Kidney (tissue), 14 donors: ENCODE measurements around the gene ARMC12. TPM values are rescaled to one million over a fixed set of nuclear protein-coding genes. Genes with fewer than 3 reads are reported as not detected.

Experiments
- DNase-seq, 5 donors: peaks; one replicate each; pipeline ENCODE4 v3.0.0-alpha.2; 2013 to 2020
- FAIRE-seq: peaks from 2 replicates; lab custom pipeline; 2012; peaks lifted over from hg19 to GRCh38; lab: Jason Lieb, UNC
- H3K27ac ChIP-seq, 2 donors: one replicate each; pipeline ENCODE4 v1.7.0; 2013; ENCODE audit warnings: low read depth in 2 of 2, low read length in 2 of 2, inconsistent platforms in 1 of 2
- H3K27me3 ChIP-seq: one replicate; pipeline ENCODE4 v1.7.1; 2013; ENCODE audit warnings: low read length, inconsistent platforms; ENCODE audit not compliant: control insufficient read depth, insufficient read depth
- H3K36me3 ChIP-seq, 3 donors: one replicate each; pipeline versions ENCODE4 v1.7.0 to v1.7.1; 2013; ENCODE audit warnings: low read length in 3 of 3, control low read depth in 1 of 3, inconsistent platforms in 1 of 3; ENCODE audit not compliant: insufficient read depth in 3 of 3, control insufficient read depth in 2 of 3
- H3K4me1 ChIP-seq, 3 donors: one replicate each; pipeline versions ENCODE4 v1.7.0 to v1.7.1; 2013; ENCODE audit warnings: low read length in 3 of 3, inconsistent platforms in 1 of 3, low read depth in 1 of 3; ENCODE audit not compliant: control insufficient read depth in 2 of 3, insufficient read depth in 2 of 3
- H3K4me3 ChIP-seq, 3 donors: one replicate each; pipeline versions ENCODE4 v1.7.0 to v1.8.1; 2013; ENCODE audit warnings: low read length in 3 of 3, control low read depth in 1 of 3, inconsistent platforms in 1 of 3
- H3K9ac ChIP-seq, 3 donors: one replicate each; pipeline versions ENCODE4 v1.7.0 to v1.7.1; 2013; ENCODE audit warnings: low read length in 3 of 3, control low read depth in 1 of 3, inconsistent platforms in 1 of 3
- H3K9me3 ChIP-seq, 3 donors: one replicate each; pipeline versions ENCODE4 v1.7.0 to v1.7.1; 2013; ENCODE audit warnings: low read length in 3 of 3, control low read depth in 1 of 3, inconsistent platforms in 1 of 3; ENCODE audit not compliant: control insufficient read depth in 2 of 3, insufficient read depth in 1 of 3
- intact Hi-C: fragments of 100-400 bp; cut with DNase I; formaldehyde crosslinking; loops from one replicate; pipeline ENCODE4 v1.11.1; 2022
- polyA plus RNA-seq: library from polyadenylated mRNA; stranded (reverse); fragments of 350-450 nt; fragmentation: Illumina TruSeq; extraction: RNeasy Lipid Tissue Mini Kit (QIAGEN cat#74804); gene quantifications from one replicate; pipeline ENCODE4 v1.2.3, GENCODE V29; 2014; ENCODE audit warnings: low read depth, low replicate concordance; ENCODE audit not compliant: insufficient read depth
- total RNA-seq: library from RNA; stranded (reverse); fragmentation: NEBNext Ultra II Directional; extraction: Animal tissue kit (Norgen Biotek cat#: 25700); gene quantifications from one replicate; pipeline ENCODE4 v1.2.1, GENCODE V29; 2021
- TF ChIP-seq, protein P1 (sequence below): IDR thresholded peaks from 3 replicates; pipeline ENCODE4 v1.5.1; 2012; ENCODE audit warnings: mild to moderate bottlenecking, moderate library complexity, borderline replicate concordance; ENCODE audit not compliant: insufficient read depth; ENCODE audit errors: extremely low read depth
- donor health status: control.
- donor health status: control.
- donor health status: control.
- donor health status: control.
- donor health status: control.
- donor health status: DM: yes; HTN: yes; CAD: no.
- donor health status: Normal renal cell carcinoma (clear cell type).

The ARMC12 gene
- total and polyA plus RNA-seq, 2 donors from 2014 or later: 0.47 to 0.69 TPM

DNA sequence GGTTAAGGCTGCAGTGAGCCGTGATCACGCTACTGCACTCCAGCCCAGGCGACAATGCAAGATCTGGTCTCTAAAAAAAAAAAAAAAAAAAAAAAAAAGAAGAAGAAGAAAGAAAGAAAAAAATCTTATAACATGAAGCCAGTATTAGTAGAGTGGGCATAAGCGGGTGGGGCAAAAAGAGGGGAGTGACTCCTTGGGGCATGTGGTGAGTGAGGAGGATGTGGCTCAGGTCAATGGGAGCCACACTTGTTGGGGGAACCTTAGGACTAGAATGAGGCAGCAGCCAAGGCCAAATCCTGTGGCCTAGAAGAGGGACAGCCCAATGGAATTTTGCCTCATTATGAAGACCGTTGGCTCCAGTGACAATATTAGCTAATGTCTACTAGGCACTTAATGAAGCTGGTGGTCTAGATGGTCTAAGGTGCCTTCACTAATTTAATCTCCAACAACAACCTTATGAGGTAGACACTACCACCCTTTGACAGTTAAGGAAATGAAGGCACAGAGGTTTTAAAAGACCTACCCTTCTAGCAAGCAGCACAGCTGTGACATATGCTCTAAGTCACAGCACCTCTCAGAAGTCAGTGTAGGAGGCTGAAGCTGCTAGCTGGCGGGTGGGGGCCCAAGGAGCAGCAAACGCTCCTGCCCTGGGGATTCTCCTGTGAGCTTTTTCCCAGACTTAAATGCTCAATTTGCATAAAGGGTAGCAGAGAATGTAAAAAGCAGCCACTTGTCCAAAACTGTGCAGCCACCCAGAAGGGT is 23.6 kb upstream of the ARMC12 start:
- Histone ChIP-seq H3K9ac (no peak overlapping the region), H3K9me3 (no peaks in the 10 kb centered on the region), H3K27me3 (no peaks in the 10 kb centered on the region), H3K4me3 (no peak overlapping the region), H3K4me1 (peaks cover 0 to 7% (median 4%) of the 10 kb centered on the region in 3 donors), H3K27ac (no peak overlapping the region), H3K36me3 (no peaks in the 10 kb centered on the region)
- FAIRE-seq (no peak), DNase-seq (peak in 1 of 5 donors; percentile 23)
- intact Hi-C loops: no loop called here
- TF ChIP-seq, protein P1, sequence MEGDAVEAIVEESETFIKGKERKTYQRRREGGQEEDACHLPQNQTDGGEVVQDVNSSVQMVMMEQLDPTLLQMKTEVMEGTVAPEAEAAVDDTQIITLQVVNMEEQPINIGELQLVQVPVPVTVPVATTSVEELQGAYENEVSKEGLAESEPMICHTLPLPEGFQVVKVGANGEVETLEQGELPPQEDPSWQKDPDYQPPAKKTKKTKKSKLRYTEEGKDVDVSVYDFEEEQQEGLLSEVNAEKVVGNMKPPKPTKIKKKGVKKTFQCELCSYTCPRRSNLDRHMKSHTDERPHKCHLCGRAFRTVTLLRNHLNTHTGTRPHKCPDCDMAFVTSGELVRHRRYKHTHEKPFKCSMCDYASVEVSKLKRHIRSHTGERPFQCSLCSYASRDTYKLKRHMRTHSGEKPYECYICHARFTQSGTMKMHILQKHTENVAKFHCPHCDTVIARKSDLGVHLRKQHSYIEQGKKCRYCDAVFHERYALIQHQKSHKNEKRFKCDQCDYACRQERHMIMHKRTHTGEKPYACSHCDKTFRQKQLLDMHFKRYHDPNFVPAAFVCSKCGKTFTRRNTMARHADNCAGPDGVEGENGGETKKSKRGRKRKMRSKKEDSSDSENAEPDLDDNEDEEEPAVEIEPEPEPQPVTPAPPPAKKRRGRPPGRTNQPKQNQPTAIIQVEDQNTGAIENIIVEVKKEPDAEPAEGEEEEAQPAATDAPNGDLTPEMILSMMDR: no peak

DNA sequence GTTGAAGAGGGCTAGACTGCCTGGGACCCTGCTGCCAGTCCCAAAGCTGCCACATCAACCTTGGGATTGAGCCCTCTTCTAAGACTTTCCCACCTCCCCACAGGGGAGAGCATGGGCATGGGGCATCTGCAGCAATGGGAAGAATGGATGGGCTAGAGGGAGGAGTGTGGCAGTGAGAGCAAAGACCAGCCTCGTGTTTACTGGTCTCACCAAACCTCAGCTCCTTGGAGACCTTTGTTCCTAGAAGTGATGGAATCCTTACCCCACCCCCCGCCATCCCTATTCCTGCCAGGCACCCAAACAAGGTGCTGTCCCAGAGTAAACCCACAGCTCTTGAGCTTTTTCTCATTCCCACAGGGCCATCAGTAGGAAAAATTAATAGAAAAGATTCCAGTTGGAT is 20.0 kb upstream of the ARMC12 start:
- DNase-seq (no peak), FAIRE-seq (no peak)
- TF ChIP-seq, protein P1: no peak
- Histone ChIP-seq H3K4me1 (peaks cover 4 to 22% (median 19%) of the 10 kb centered on the region in 3 donors), H3K27me3 (no peaks in the 10 kb centered on the region), H3K4me3 (no peak overlapping the region), H3K9ac (no peak overlapping the region), H3K9me3 (no peaks in the 10 kb centered on the region), H3K36me3 (no peaks in the 10 kb centered on the region), H3K27ac (no peak overlapping the region)
- intact Hi-C loops: no loop called here

DNA sequence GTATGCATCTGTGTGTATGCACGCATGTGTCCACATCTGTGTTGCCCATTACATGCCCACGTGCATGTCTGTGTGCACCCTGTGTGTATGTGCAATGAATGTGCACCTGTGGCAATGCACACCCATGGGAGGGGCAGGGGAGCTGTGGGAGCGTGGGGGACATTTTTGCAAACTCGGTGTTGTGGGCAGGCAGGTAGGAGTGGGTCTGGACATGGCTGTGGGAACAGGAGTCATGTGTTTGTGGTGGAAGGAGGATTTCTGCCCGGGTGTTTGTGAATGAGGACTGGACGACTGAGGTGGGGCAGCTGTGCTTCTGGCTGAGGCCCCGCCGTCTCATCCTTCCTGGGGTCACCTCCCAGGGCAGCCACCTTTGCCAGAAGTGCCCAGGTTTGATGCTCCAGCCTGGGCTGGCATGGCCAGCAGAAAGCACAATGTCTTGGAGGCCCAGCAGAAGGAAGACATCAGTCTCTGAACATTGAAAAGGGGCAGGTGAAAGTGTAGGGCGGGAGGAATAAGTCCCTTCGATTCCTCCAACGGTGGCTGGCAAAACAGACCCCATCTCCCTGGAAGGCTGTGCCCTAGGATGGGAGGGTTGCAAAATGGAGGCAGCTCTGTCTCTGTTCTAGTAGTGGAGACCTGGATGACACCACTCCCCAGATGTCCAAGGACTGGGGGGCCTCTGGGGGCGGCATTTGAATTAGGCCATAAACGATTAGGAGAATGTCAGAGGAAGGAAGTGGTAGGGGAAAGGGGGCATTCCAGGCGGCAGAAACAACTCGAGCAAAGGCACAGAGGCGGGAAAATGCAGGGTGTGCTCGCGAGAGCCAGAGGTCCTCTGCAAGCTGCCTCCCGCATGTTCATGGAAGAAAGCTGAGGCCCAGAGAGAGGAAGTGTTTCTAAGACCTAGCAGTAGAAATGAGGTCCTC is 19.1 kb upstream of the ARMC12 start:
- no peak for FAIRE-seq
- no peaks in the 10 kb centered on the region for H3K36me3 ChIP-seq
- TF ChIP-seq, protein P1: no peak

More for the DNA sequence above, 19.1 kb upstream of the ARMC12 start:
- H3K27ac ChIP-seq: no peak overlapping the region
- H3K27me3 ChIP-seq: no peaks in the 10 kb centered on the region
- peak overlapping the region in 1 of 3 donors; percentile 12 for H3K9ac ChIP-seq
- H3K4me3 ChIP-seq: no peak overlapping the region
- DNase-seq: no peak
- intact Hi-C loops: no loop called here
- peaks cover 4 to 29% (median 19%) of the 10 kb centered on the region in 3 donors for H3K4me1 ChIP-seq
- no peaks in the 10 kb centered on the region for H3K9me3 ChIP-seq
